ENCODE results near the gene RERE. TPM values are rescaled to one million over a fixed set of nuclear protein-coding genes. Genes with fewer than 3 reads are reported as not detected.

Gene RERE
- total and polyA plus RNA-seq, 11 donors = 53.5 to 236 (median 121) TPM

GRCh38 chr1:8523666-8524206, 293.7 kb downstream of the RERE start:
- Histone ChIP-seq H3K27ac (peak overlapping the region in 9 of 12 donors; percentile 3 to 90 (median 76)), H3K27me3 (no peaks in the 10 kb centered on the region), H3K9me3 (no peaks in the 10 kb centered on the region), H3K4me1 (peaks cover 11 to 65% (median 42%) of the 10 kb centered on the region in 12 donors), H3K36me3 (peaks cover 0 to 12% (median 0%) of the 10 kb centered on the region in 9 donors), H3K4me3 (peak overlapping the region in 1 of 12 donors; percentile 73)
- DNase-seq = no peak
- intact Hi-C loops (cut with DNase I) = loop anchor here in 5 of 10 donors (5.0 to 10.0 kb wide), 4 partner anchors 59 to 149 kb away; no protein-coding TSS in a partner anchor
- 52 to 61% (median 57%) methylated on average over 5 of the region's 5 CpGs for WGBS, 4 donors
- ATAC-seq = no peak
- TF ChIP-seq, protein P1, sequence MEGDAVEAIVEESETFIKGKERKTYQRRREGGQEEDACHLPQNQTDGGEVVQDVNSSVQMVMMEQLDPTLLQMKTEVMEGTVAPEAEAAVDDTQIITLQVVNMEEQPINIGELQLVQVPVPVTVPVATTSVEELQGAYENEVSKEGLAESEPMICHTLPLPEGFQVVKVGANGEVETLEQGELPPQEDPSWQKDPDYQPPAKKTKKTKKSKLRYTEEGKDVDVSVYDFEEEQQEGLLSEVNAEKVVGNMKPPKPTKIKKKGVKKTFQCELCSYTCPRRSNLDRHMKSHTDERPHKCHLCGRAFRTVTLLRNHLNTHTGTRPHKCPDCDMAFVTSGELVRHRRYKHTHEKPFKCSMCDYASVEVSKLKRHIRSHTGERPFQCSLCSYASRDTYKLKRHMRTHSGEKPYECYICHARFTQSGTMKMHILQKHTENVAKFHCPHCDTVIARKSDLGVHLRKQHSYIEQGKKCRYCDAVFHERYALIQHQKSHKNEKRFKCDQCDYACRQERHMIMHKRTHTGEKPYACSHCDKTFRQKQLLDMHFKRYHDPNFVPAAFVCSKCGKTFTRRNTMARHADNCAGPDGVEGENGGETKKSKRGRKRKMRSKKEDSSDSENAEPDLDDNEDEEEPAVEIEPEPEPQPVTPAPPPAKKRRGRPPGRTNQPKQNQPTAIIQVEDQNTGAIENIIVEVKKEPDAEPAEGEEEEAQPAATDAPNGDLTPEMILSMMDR (IDR thresholded peaks at IDR 0.05) = no peak
- no peak for TF ChIP-seq POLR2A (IDR thresholded peaks at IDR 0.05)

GRCh38 chr1:8520483-8520966, 296.9 kb downstream of the RERE start:
- Histone ChIP-seq H3K4me3 (no peak overlapping the region), H3K27me3 (no peaks in the 10 kb centered on the region), H3K27ac (no peak overlapping the region), H3K9me3 (no peaks in the 10 kb centered on the region), H3K36me3 (peaks cover 0 to 12% (median 0%) of the 10 kb centered on the region in 9 donors), H3K4me1 (peaks cover 6 to 70% (median 41%) of the 10 kb centered on the region in 12 donors)
- no peak for ATAC-seq
- TF ChIP-seq, protein P1 (IDR thresholded peaks at IDR 0.05) = no peak
- no peak for TF ChIP-seq POLR2A (IDR thresholded peaks at IDR 0.05)
- intact Hi-C loops (cut with DNase I) = loop anchor here in 5 of 10 donors (5.0 to 10.0 kb wide), 4 partner anchors 56 to 146 kb away; no protein-coding TSS in a partner anchor
- no peak for DNase-seq
- 58 to 63% (median 59%) methylated on average over 6 of the region's 6 CpGs for WGBS, 4 donors

GRCh38 chr1:8519167-8519566, 298.3 kb downstream of the RERE start:
- H3K9me3 ChIP-seq = no peaks in the 10 kb centered on the region
- peaks cover 0 to 56% (median 30%) of the 10 kb centered on the region in 12 donors for H3K4me1 ChIP-seq
- H3K27ac ChIP-seq = no peak overlapping the region
- DNase-seq (no peak), ATAC-seq (no peak)
- TF ChIP-seq, protein P1 (IDR thresholded peaks at IDR 0.05) = no peak
- TF ChIP-seq POLR2A (IDR thresholded peaks at IDR 0.05) = no peak
- H3K4me3 ChIP-seq = no peak overlapping the region
- peaks cover 0 to 12% (median 0%) of the 10 kb centered on the region in 9 donors for H3K36me3 ChIP-seq
- intact Hi-C loops (cut with DNase I) = loop anchor here in 1 of 10 donors (5.0 kb wide), 1 partner anchor 102 kb away; no protein-coding TSS in a partner anchor
- no peaks in the 10 kb centered on the region for H3K27me3 ChIP-seq
- WGBS, 4 donors = 94 to 100% (median 98%) methylated on average over 1 of the region's 1 CpG

DNA sequence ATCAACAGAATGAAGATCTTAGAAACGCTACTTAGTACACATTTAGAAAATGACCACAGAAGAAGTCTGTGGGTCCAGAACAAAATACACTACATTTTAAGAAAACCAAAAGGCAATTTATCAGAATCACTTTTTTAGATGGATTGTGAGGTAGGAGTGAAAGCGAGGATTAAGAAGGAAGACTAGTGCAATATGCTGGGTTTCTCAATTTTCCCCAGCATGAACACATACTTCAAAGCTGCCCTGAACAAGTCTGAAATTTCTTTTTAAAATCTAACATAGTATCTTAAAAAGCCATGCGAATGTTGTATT, 299.0 kb downstream of the RERE start:
- Histone ChIP-seq H3K9me3 (no peaks in the 10 kb centered on the region), H3K27me3 (no peaks in the 10 kb centered on the region), H3K4me1 (peaks cover 0 to 52% (median 24%) of the 10 kb centered on the region in 12 donors), H3K27ac (peak overlapping the region in 3 of 12 donors; percentile 12 to 32 (median 24)), H3K4me3 (no peak overlapping the region), H3K36me3 (peaks cover 0 to 12% (median 0%) of the 10 kb centered on the region in 9 donors)
- peak in 1 of 4 donors; percentile 7 for ATAC-seq
- 66 to 79% (median 74%) methylated on average over 3 of the region's 3 CpGs for WGBS, 4 donors
- TF ChIP-seq, protein P1 (IDR thresholded peaks at IDR 0.05) = no peak
- TF ChIP-seq POLR2A (IDR thresholded peaks at IDR 0.05) = no peak
- DNase-seq = no peak
- intact Hi-C loops (cut with DNase I) = loop anchor here in 1 of 10 donors (5.0 kb wide), 1 partner anchor 101 kb away; no protein-coding TSS in a partner anchor

Measured in heart left ventricle (tissue), 16 donors.